D721Med (cell line): Measurements from ENCODE around the gene OR51Q1.

Source experiments
- DNase-seq: peaks from one replicate; pipeline ENCODE4 v3.0.0; 2011; ENCODE audit warnings: low spot score; ENCODE audit not compliant: insufficient read length
- FAIRE-seq: peaks from 2 replicates; lab custom pipeline; 2011; peaks lifted over from hg19 to GRCh38; lab: Jason Lieb, UNC
- CTCF ChIP-seq: IDR thresholded peaks from 2 replicates; pipeline ENCODE4 v1.5.1; 2012; ENCODE audit warnings: mild to moderate bottlenecking, control low read depth; ENCODE audit not compliant: insufficient read depth; ENCODE audit errors: missing control alignments

Gene OR51Q1

GRCh38 chr11:5460983-5461621, 39.2 kb downstream of the OR51Q1 start:
- TF ChIP-seq CTCF, result no peak
- FAIRE-seq (no peak), DNase-seq (no peak)

- DNase-seq (no peak), FAIRE-seq (no peak)
- TF ChIP-seq CTCF, result no peak
Measured at GRCh38 chr11:5467527-5467926, 45.6 kb downstream of the OR51Q1 start.
